HEK293 (cell line): ENCODE results near the gene SINHCAF.

Experiments
- CTCF ChIA-PET: fragments of 350-600 bp; formaldehyde crosslinking; extraction: SDS; loops from one replicate; lab custom pipeline; 2021; ENCODE audit warnings: antibody characterized with exemption; lab: Yijun Ruan, JAX
- POLR2A ChIA-PET: fragments of 300-600 bp; formaldehyde crosslinking; extraction: SDS; loops from one replicate; lab custom pipeline; 2020; ENCODE audit warnings: antibody characterized with exemption, inconsistent platforms; lab: Yijun Ruan, JAX
- H3K27ac ChIP-seq: fragments of 200-500 bp; sonication (Bioruptor generic); 2 replicates; pipeline ENCODE4 v1.5.1; 2014; ENCODE audit warnings: low read depth, low read length, control low read depth, inconsistent platforms; ENCODE audit errors: extremely low read depth
- H3K36me3 ChIP-seq, 2 experiments: fragments of 200-500 bp in 1 of 2; sonication (Bioruptor generic) in 1 of 2; 1 replicate in 1 of 2; 2 replicates in 1 of 2; pipeline ENCODE4 v1.5.1; 2014 to 2017; ENCODE audit warnings: inconsistent platforms in 2 of 2, low read length in 2 of 2; ENCODE audit not compliant: control insufficient read depth in 2 of 2, insufficient read depth in 1 of 2
- H3K4me1 ChIP-seq: fragments of 200-500 bp; sonication (Bioruptor generic); 2 replicates; pipeline ENCODE4 v1.5.1; 2014; ENCODE audit warnings: mild to moderate bottlenecking, low read length, inconsistent platforms; ENCODE audit not compliant: control insufficient read depth, insufficient read depth
- H3K4me3 ChIP-seq: 2 replicates; pipeline ENCODE4 v1.5.1; 2011; ENCODE audit warnings: low read depth, mild to moderate bottlenecking, control low read depth, low read length, moderate library complexity
- H3K9me3 ChIP-seq: fragments of 200-500 bp; sonication (Bioruptor generic); 2 replicates; pipeline ENCODE4 v1.5.1; 2014; ENCODE audit warnings: low read depth, low read length, inconsistent platforms; ENCODE audit not compliant: control insufficient read depth, insufficient read depth
- PRDM1 ChIP-seq: fragments of 450-650 bp; formaldehyde crosslinking; IDR thresholded peaks from 2 replicates; pipeline ENCODE4; 2016; ENCODE audit warnings: missing biosample characterization, missing genetic modification characterization
- SALL2 ChIP-seq: fragments of 450-650 bp; formaldehyde crosslinking; IDR thresholded peaks from 2 replicates; pipeline ENCODE4 v1.5.0; 2017; ENCODE audit warnings: missing biosample characterization, mild to moderate bottlenecking, missing genetic modification characterization, borderline replicate concordance
- ZNF175 ChIP-seq: fragments of 450-650 bp; formaldehyde crosslinking; IDR thresholded peaks from 2 replicates; pipeline ENCODE4 v1.5.1; 2016; ENCODE audit warnings: missing biosample characterization, missing genetic modification characterization
- ZNF223 ChIP-seq: fragments of 450-650 bp; formaldehyde crosslinking; IDR thresholded peaks from 2 replicates; pipeline ENCODE4 v1.5.1; 2016; ENCODE audit warnings: missing biosample characterization, missing genetic modification characterization
- ZNF239 ChIP-seq: fragments of 450-650 bp; formaldehyde crosslinking; IDR thresholded peaks from 2 replicates; pipeline ENCODE4 v1.5.1; 2016; ENCODE audit warnings: missing biosample characterization, missing genetic modification characterization
- ZNF558 ChIP-seq: fragments of 450-650 bp; formaldehyde crosslinking; IDR thresholded peaks from 2 replicates; pipeline ENCODE4 v1.5.1; 2016; ENCODE audit warnings: missing biosample characterization, missing genetic modification characterization
- ZNF658 ChIP-seq: fragments of 450-650 bp; formaldehyde crosslinking; IDR thresholded peaks from 2 replicates; pipeline ENCODE4; 2016; ENCODE audit warnings: missing biosample characterization, missing genetic modification characterization
- ZNF747 ChIP-seq: fragments of 450-650 bp; formaldehyde crosslinking; IDR thresholded peaks from 2 replicates; pipeline ENCODE4 v1.5.1; 2016; ENCODE audit warnings: missing biosample characterization, missing genetic modification characterization
- ZNF768 ChIP-seq: fragments of 450-650 bp; formaldehyde crosslinking; IDR thresholded peaks from 2 replicates; pipeline ENCODE4 v1.5.1; 2018; ENCODE audit warnings: missing biosample characterization, mild to moderate bottlenecking, missing genetic modification characterization
- TF ChIP-seq, protein P1 (sequence below): fragments of 450-650 bp; formaldehyde crosslinking; IDR thresholded peaks from 2 replicates; pipeline ENCODE4 v1.5.1; 2016; ENCODE audit warnings: missing biosample characterization, missing genetic modification characterization
- TF ChIP-seq, protein P2 (sequence below): sonication (generic); formaldehyde crosslinking; IDR thresholded peaks from 2 replicates; pipeline ENCODE4 v1.8.1; 2022; ENCODE audit warnings: mild to moderate bottlenecking, moderate library complexity, missing genetic modification reagents
- TF ChIP-seq, protein P3 (sequence below): fragments of 450-650 bp; formaldehyde crosslinking; IDR thresholded peaks from 2 replicates; pipeline ENCODE4 v1.5.1; 2016; ENCODE audit warnings: missing biosample characterization, missing genetic modification characterization, borderline replicate concordance
- TF ChIP-seq, protein P4 (sequence below): fragments of 450-650 bp; formaldehyde crosslinking; IDR thresholded peaks from 2 replicates; pipeline ENCODE4 v1.5.1; 2016; ENCODE audit warnings: missing biosample characterization, missing genetic modification characterization
- TF ChIP-seq, protein P5 (sequence below): fragments of 450-650 bp; formaldehyde crosslinking; IDR thresholded peaks from 2 replicates; pipeline ENCODE4 v1.5.1; 2016; ENCODE audit warnings: missing biosample characterization, missing genetic modification characterization
- TF ChIP-seq, protein P6 (sequence below): fragments of 450-650 bp; formaldehyde crosslinking; IDR thresholded peaks from 2 replicates; pipeline ENCODE4 v1.5.1; 2017; ENCODE audit warnings: missing biosample characterization, missing genetic modification characterization

The SINHCAF gene

DNA sequence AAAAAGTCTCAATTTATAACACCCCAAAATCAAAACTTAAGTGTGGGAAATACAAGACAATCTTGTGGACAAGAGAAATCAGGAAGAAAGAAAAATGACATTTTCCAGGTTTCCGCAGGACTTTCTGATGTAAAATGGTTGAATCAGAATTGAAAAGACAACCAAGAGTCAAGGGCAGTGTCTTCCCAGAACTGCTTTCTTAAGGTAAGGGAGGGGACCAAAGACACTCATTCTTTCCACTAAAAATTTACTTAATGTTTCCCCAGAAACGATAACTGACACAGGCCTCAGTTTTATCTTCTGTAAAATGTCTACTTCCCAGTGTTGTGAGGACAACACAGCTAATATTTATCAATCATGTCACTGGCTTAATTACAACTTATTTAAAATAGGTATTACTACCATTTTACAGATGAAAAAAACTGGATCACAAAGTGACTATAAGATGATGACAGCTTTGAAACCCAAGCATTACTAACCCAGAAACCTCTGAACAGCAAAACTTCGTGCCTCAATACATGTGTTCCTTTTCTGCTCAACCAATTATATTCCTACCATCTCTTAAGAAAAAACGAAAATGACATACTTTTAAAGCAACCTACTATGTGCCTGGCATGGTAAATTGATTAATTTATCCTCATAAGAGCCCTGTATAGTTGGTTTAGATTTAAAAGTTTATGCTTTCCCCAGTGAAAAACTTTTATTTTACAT is 4.6 kb downstream of the SINHCAF start:
- Histone ChIP-seq H3K9me3 (no peaks in the 10 kb centered on the region), H3K36me3 (no peaks in the 10 kb centered on the region), H3K4me3 (no peak overlapping the region), H3K27ac (no peak overlapping the region), H3K4me1 (peaks cover 32% of the 10 kb centered on the region)
- POLR2A ChIA-PET = no interaction called here
- TF ChIP-seq ZNF239 (tag by site-specific recombination) (no peak), PRDM1 (tag by site-specific recombination) (peak; percentile 47; the same call in 1 of the 2 replicates)
- CTCF ChIA-PET = interaction anchor here (0.7 to 1.4 kb wide), 2 partner anchors 49 to 82 kb away, joined by 3 to 5 read pairs; no protein-coding TSS in a partner anchor

DNA sequence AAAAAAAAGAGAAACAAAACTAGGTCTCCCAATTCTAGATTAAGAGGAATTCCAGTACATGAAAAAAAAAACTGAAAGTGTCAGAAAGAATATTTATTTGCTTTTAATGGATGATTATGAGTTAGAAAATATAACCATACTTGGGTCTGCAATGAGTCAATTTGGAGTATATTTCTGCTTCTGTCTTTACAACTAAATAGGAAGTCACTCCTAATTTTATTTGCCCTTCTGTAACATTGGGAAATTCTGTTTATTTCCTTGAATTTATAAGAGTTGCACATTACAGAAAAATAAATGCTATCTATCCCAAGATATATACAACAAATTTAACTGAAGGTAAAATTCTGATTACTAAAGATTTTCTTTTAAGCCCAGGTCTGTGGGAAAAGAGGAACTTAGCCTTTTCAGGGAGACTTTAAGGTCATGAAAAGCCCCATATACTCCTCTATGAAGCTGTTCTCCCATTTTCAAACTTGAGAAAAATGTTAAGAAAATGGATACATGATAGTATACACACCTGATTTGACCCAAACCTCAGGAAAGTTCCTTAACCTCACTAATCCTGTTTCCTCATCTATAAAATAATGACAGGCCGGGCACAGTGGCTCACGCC is 7.2 kb downstream of the SINHCAF start:
- Histone ChIP-seq H3K4me3 (no peak overlapping the region), H3K4me1 (peaks cover 38% of the 10 kb centered on the region), H3K27ac (no peak overlapping the region), H3K36me3 (no peaks in the 10 kb centered on the region; a peak in 1 of 3 replicates), H3K9me3 (no peaks in the 10 kb centered on the region)
- POLR2A ChIA-PET = no interaction called here
- CTCF ChIA-PET = no interaction called here
- TF ChIP-seq, protein P1, sequence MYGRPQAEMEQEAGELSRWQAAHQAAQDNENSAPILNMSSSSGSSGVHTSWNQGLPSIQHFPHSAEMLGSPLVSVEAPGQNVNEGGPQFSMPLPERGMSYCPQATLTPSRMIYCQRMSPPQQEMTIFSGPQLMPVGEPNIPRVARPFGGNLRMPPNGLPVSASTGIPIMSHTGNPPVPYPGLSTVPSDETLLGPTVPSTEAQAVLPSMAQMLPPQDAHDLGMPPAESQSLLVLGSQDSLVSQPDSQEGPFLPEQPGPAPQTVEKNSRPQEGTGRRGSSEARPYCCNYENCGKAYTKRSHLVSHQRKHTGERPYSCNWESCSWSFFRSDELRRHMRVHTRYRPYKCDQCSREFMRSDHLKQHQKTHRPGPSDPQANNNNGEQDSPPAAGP = no peak
- no peak for TF ChIP-seq ZNF175 (tag by site-specific recombination)
- TF ChIP-seq, protein P2, sequence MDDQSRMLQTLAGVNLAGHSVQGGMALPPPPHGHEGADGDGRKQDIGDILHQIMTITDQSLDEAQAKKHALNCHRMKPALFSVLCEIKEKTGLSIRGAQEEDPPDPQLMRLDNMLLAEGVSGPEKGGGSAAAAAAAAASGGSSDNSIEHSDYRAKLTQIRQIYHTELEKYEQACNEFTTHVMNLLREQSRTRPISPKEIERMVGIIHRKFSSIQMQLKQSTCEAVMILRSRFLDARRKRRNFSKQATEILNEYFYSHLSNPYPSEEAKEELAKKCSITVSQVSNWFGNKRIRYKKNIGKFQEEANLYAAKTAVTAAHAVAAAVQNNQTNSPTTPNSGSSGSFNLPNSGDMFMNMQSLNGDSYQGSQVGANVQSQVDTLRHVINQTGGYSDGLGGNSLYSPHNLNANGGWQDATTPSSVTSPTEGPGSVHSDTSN (CRISPR knock-in tag) = no peak
- TF ChIP-seq ZNF223 (tag by site-specific recombination) = no peak
- TF ChIP-seq SALL2 (tag by site-specific recombination) = no peak
- TF ChIP-seq ZNF768 (tag by site-specific recombination) = no peak
- TF ChIP-seq, protein P3, sequence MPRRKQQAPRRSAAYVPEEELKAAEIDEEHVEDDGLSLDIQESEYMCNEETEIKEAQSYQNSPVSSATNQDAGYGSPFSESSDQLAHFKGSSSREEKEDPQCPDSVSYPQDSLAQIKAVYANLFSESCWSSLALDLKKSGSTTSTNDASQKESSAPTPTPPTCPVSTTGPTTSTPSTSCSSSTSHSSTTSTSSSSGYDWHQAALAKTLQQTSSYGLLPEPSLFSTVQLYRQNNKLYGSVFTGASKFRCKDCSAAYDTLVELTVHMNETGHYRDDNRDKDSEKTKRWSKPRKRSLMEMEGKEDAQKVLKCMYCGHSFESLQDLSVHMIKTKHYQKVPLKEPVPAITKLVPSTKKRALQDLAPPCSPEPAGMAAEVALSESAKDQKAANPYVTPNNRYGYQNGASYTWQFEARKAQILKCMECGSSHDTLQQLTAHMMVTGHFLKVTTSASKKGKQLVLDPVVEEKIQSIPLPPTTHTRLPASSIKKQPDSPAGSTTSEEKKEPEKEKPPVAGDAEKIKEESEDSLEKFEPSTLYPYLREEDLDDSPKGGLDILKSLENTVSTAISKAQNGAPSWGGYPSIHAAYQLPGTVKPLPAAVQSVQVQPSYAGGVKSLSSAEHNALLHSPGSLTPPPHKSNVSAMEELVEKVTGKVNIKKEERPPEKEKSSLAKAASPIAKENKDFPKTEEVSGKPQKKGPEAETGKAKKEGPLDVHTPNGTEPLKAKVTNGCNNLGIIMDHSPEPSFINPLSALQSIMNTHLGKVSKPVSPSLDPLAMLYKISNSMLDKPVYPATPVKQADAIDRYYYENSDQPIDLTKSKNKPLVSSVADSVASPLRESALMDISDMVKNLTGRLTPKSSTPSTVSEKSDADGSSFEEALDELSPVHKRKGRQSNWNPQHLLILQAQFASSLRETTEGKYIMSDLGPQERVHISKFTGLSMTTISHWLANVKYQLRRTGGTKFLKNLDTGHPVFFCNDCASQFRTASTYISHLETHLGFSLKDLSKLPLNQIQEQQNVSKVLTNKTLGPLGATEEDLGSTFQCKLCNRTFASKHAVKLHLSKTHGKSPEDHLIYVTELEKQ (tag by site-specific recombination) = no peak
- no peak for TF ChIP-seq ZNF658 (tag by site-specific recombination)
- TF ChIP-seq, protein P4, sequence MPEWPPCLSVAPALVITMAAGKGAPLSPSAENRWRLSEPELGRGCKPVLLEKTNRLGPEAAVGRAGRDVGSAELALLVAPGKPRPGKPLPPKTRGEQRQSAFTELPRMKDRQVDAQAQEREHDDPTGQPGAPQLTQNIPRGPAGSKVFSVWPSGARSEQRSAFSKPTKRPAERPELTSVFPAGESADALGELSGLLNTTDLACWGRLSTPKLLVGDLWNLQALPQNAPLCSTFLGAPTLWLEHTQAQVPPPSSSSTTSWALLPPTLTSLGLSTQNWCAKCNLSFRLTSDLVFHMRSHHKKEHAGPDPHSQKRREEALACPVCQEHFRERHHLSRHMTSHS = no peak
- TF ChIP-seq ZNF747 = no peak
- TF ChIP-seq, protein P5, sequence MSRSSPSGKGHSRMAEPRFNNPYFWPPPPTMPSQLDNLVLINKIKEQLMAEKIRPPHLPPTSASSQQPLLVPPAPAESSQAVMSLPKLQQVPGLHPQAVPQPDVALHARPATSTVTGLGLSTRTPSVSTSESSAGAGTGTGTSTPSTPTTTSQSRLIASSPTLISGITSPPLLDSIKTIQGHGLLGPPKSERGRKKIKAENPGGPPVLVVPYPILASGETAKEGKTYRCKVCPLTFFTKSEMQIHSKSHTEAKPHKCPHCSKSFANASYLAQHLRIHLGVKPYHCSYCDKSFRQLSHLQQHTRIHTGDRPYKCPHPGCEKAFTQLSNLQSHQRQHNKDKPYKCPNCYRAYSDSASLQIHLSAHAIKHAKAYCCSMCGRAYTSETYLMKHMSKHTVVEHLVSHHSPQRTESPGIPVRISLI (tag by site-specific recombination) = 0 out of 2 replicates have a peak, but pooled peaks have one; percentile 25
- TF ChIP-seq, protein P6, sequence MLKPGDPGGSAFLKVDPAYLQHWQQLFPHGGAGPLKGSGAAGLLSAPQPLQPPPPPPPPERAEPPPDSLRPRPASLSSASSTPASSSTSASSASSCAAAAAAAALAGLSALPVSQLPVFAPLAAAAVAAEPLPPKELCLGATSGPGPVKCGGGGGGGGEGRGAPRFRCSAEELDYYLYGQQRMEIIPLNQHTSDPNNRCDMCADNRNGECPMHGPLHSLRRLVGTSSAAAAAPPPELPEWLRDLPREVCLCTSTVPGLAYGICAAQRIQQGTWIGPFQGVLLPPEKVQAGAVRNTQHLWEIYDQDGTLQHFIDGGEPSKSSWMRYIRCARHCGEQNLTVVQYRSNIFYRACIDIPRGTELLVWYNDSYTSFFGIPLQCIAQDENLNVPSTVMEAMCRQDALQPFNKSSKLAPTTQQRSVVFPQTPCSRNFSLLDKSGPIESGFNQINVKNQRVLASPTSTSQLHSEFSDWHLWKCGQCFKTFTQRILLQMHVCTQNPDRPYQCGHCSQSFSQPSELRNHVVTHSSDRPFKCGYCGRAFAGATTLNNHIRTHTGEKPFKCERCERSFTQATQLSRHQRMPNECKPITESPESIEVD (tag by site-specific recombination) = peak; percentile 44
- no peak for TF ChIP-seq ZNF558
